CD8-positive, alpha-beta memory T cell (primary cell): Measurements from ENCODE around the gene ZBTB17. TPM values are rescaled to one million over a fixed set of nuclear protein-coding genes. Genes with fewer than 3 reads are reported as not detected.

Experiments
- CTCF ChIA-PET: fragments of 350-600 bp; sonication (Branson Sonifier 250); formaldehyde crosslinking; loops from one replicate; lab custom pipeline; 2021; ENCODE audit warnings: antibody characterized with exemption; lab: Charles Lee
- POLR2A ChIA-PET: fragments of 350-600 bp; sonication (Branson Sonifier 250); formaldehyde crosslinking; loops from one replicate; lab custom pipeline; 2021; ENCODE audit warnings: antibody characterized with exemption; lab: Charles Lee
- DNase-seq, 5 donors: peaks; one replicate each; pipeline versions ENCODE4 v3.0.0 to v3.0.0-alpha.2; 2020 to 2022; ENCODE audit warnings: mixed read lengths in 1 of 5
- H3K27ac ChIP-seq: one replicate; pipeline ENCODE4 v1.7.0; 2013; ENCODE audit warnings: low read depth, mild to moderate bottlenecking, low read length, moderate library complexity
- H3K27me3 ChIP-seq: 2 replicates; pipeline ENCODE4 v1.7.0; 2013; ENCODE audit warnings: low read length, mild to moderate bottlenecking; ENCODE audit not compliant: insufficient read depth, poor library complexity, severe bottlenecking
- H3K36me3 ChIP-seq: 2 replicates; pipeline ENCODE4 v1.7.0; 2013; ENCODE audit warnings: mild to moderate bottlenecking, low read length, moderate library complexity; ENCODE audit not compliant: insufficient read depth
- H3K4me1 ChIP-seq: 2 replicates; pipeline ENCODE4 v1.7.0; 2013; ENCODE audit warnings: mild to moderate bottlenecking, low read length, moderate library complexity; ENCODE audit not compliant: insufficient read depth
- H3K4me3 ChIP-seq: 2 replicates; pipeline ENCODE4 v1.7.0; 2013; ENCODE audit warnings: mild to moderate bottlenecking, low read length
- H3K9me3 ChIP-seq: 2 replicates; pipeline ENCODE4 v1.7.0; 2013; ENCODE audit warnings: mild to moderate bottlenecking, low read length
- H3K27ac Mint-ChIP-seq, 8 donors: one replicate each; pipeline ENCODE4 v1.8.0; 2020 to 2021; ENCODE audit warnings: mixed read lengths in 8 of 8, mild to moderate bottlenecking in 6 of 8, inconsistent platforms in 3 of 8, moderate library complexity in 3 of 8
- H3K27me3 Mint-ChIP-seq, 2 donors: one replicate each; pipeline ENCODE4 v1.8.0; 2020 to 2021; ENCODE audit warnings: mixed read lengths in 2 of 2, mild to moderate bottlenecking in 1 of 2, moderate library complexity in 1 of 2
- H3K36me3 Mint-ChIP-seq, 3 donors: one replicate each; pipeline ENCODE4 v1.8.0; 2020 to 2021; ENCODE audit warnings: mixed read lengths in 3 of 3, inconsistent platforms in 1 of 3, mild to moderate bottlenecking in 1 of 3
- H3K4me1 Mint-ChIP-seq, 3 donors: one replicate each; pipeline ENCODE4 v1.8.0; 2020 to 2021; ENCODE audit warnings: mixed read lengths in 3 of 3, inconsistent platforms in 1 of 3, mild to moderate bottlenecking in 1 of 3
- H3K4me3 Mint-ChIP-seq, 7 donors: one replicate each; pipeline ENCODE4 v1.8.0; 2020 to 2021; ENCODE audit warnings: mixed read lengths in 7 of 7, mild to moderate bottlenecking in 6 of 7, moderate library complexity in 4 of 7, inconsistent platforms in 2 of 7
- H3K9me3 Mint-ChIP-seq, 5 donors: one replicate each; pipeline ENCODE4 v1.8.0; 2020 to 2022; ENCODE audit warnings: mixed read lengths in 5 of 5, mild to moderate bottlenecking in 3 of 5, moderate library complexity in 2 of 5, inconsistent platforms in 1 of 5
- polyA plus RNA-seq: library from polyadenylated mRNA; unstranded; fragments of 300-500 nt; fragmentation: Illumina TruSeq; gene quantifications from one replicate; pipeline ENCODE4 v1.2.3, GENCODE V29; 2021
- total RNA-seq, 2 experiments: library from RNA; stranded (reverse); gene quantifications; one replicate each; pipeline ENCODE4 v1.2.3, GENCODE V29; 2021

ZBTB17 gene
- total and polyA plus RNA-seq, 3 experiments from 2014 or later: 24.7 to 51.5 (median 49.9) TPM

GRCh38 chr1:15946571-15947381 is 29.1 kb downstream of the ZBTB17 start:
- Histone ChIP-seq H3K27ac (no peak overlapping the region), H3K9me3 (no peaks in the 10 kb centered on the region), H3K36me3 (peaks cover 13% of the 10 kb centered on the region), H3K4me3 (no peak overlapping the region), H3K4me1 (peaks cover 31% of the 10 kb centered on the region), H3K27me3 (no peaks in the 10 kb centered on the region)
- Mint-ChIP-seq H3K9me3 (no peaks in the 10 kb centered on the region), H3K36me3 (peaks cover 0 to 55% (median 4%) of the 10 kb centered on the region in 3 donors), H3K4me3 (no peak overlapping the region), H3K4me1 (peaks cover 43 to 53% (median 47%) of the 10 kb centered on the region in 3 donors), H3K27ac (peak overlapping the region in 6 of 8 donors; percentile 63 to 97 (median 83)), H3K27me3 (peaks cover 0 to 2% of the 10 kb centered on the region in 2 donors)
- ChIA-PET CTCF (no interaction called here), POLR2A (no interaction called here)
- no peak for DNase-seq

- DNase-seq: no peak
- peak overlapping the region in 4 of 8 donors; percentile 52 to 78 (median 64) for H3K27ac Mint-ChIP-seq
- H3K27me3 Mint-ChIP-seq: no peaks in the 10 kb centered on the region
- ChIA-PET POLR2A (no interaction called here), CTCF (no interaction called here)
- Histone ChIP-seq H3K4me1 (peaks cover 23% of the 10 kb centered on the region), H3K27ac (no peak overlapping the region), H3K36me3 (peaks cover 15% of the 10 kb centered on the region), H3K4me3 (no peak overlapping the region), H3K27me3 (no peaks in the 10 kb centered on the region), H3K9me3 (no peaks in the 10 kb centered on the region)
- peaks cover 35 to 45% (median 38%) of the 10 kb centered on the region in 3 donors for H3K4me1 Mint-ChIP-seq
- peak overlapping the region in 1 of 7 donors; percentile 26 for H3K4me3 Mint-ChIP-seq
- peaks cover 0 to 63% (median 4%) of the 10 kb centered on the region in 3 donors for H3K36me3 Mint-ChIP-seq
- H3K9me3 Mint-ChIP-seq: no peaks in the 10 kb centered on the region
Measured at GRCh38 chr1:15945832-15946448, 30.0 kb downstream of the ZBTB17 start.

- peaks cover 0 to 70% (median 4%) of the 10 kb centered on the region in 3 donors for H3K36me3 Mint-ChIP-seq
- Histone ChIP-seq H3K4me1 (peaks cover 16% of the 10 kb centered on the region), H3K27ac (no peak overlapping the region), H3K4me3 (no peak overlapping the region), H3K27me3 (no peaks in the 10 kb centered on the region), H3K9me3 (no peaks in the 10 kb centered on the region), H3K36me3 (peaks cover 19% of the 10 kb centered on the region)
- no peak overlapping the region for H3K4me3 Mint-ChIP-seq
- H3K4me1 Mint-ChIP-seq: peaks cover 28 to 38% (median 31%) of the 10 kb centered on the region in 3 donors
- CTCF ChIA-PET: no interaction called here
- no peak for DNase-seq
- H3K27me3 Mint-ChIP-seq: no peaks in the 10 kb centered on the region
- no peak overlapping the region for H3K27ac Mint-ChIP-seq
- no peaks in the 10 kb centered on the region for H3K9me3 Mint-ChIP-seq
- POLR2A ChIA-PET: no interaction called here
Measured at GRCh38 chr1:15945011-15945831, 30.7 kb downstream of the ZBTB17 start.

DNA sequence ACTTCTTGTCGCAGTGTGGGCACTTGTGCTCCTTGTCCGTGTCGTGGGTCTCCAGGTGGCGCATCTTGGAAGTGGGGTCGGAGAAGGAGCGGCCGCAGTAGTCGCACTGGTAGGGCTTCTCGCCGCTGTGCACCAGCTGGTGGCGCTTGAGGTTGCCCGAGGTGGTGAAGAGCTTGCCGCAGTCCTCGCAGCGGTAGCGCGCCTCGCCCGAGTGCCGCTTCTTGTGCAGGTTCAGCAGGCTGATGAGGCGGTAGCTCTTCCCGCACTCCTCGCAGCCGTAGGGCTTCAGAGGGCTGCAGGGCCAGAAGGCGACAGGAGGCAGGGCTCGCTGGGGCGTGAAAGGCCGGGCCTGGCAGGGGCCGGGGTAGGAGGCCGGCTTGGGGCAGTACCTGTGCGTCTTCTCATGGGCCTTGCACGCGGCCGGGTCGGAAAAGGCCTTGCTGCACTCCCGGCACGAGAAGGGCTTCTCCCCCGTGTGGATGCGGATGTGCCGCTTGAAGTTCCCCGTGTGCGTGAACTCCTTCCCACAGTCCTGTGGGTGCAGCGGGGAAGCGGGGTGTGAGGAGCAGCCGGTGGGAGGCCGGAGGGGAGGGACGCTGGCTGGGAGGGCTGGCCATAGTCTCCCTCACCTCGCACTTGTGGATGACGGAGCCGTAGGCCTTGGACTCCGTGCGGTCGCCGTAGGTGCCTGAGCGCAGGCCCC is 31.4 kb downstream of the ZBTB17 start:
- POLR2A ChIA-PET: interaction anchor here (0.7 kb wide), 1 partner anchor 14 kb away, joined by 5 read pairs; no protein-coding TSS in a partner anchor
- CTCF ChIA-PET: no interaction called here
- Histone ChIP-seq H3K27me3 (no peaks in the 10 kb centered on the region), H3K27ac (no peak overlapping the region), H3K4me3 (no peak overlapping the region), H3K4me1 (peaks cover 8% of the 10 kb centered on the region), H3K9me3 (no peaks in the 10 kb centered on the region), H3K36me3 (peaks cover 19% of the 10 kb centered on the region)
- no peak overlapping the region for H3K27ac Mint-ChIP-seq
- no peaks in the 10 kb centered on the region for H3K9me3 Mint-ChIP-seq
- no peaks in the 10 kb centered on the region for H3K27me3 Mint-ChIP-seq
- peaks cover 0 to 77% (median 6%) of the 10 kb centered on the region in 3 donors for H3K36me3 Mint-ChIP-seq
- DNase-seq: no peak
- H3K4me1 Mint-ChIP-seq: peaks cover 20 to 30% (median 24%) of the 10 kb centered on the region in 3 donors
- H3K4me3 Mint-ChIP-seq: no peak overlapping the region

DNA sequence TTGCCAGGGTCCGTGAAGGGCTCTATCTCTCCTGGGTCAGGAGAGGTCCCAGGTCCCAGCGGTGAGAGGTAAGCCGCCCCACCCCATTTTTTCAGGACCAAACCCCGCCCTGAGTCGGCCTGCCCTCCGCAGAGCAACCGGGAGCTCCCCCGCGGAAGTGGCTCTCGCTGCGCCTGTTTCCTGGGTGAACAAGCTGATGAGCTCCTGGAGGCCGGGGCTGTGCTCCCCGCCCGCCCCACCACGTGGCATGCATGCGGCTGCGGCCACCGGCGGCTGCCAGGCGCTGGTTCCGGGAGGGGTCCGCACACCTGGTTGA is 32.0 kb downstream of the ZBTB17 start:
- H3K4me1 ChIP-seq: peaks cover 3% of the 10 kb centered on the region
- peaks cover 15 to 25% (median 19%) of the 10 kb centered on the region in 3 donors for H3K4me1 Mint-ChIP-seq
- H3K4me3 ChIP-seq: no peak overlapping the region
- H3K36me3 Mint-ChIP-seq: peaks cover 0 to 79% (median 6%) of the 10 kb centered on the region in 3 donors
- H3K27me3 Mint-ChIP-seq: no peaks in the 10 kb centered on the region
- DNase-seq: no peak
- no peak overlapping the region for H3K4me3 Mint-ChIP-seq
- H3K36me3 ChIP-seq: peaks cover 19% of the 10 kb centered on the region
- H3K27me3 ChIP-seq: no peaks in the 10 kb centered on the region
- H3K9me3 Mint-ChIP-seq: no peaks in the 10 kb centered on the region
- no peak overlapping the region for H3K27ac ChIP-seq
- POLR2A ChIA-PET: interaction anchor here (0.7 kb wide), 1 partner anchor 14 kb away, joined by 5 read pairs; no protein-coding TSS in a partner anchor
- no peak overlapping the region for H3K27ac Mint-ChIP-seq
- CTCF ChIA-PET: no interaction called here
- no peaks in the 10 kb centered on the region for H3K9me3 ChIP-seq

- H3K27ac ChIP-seq: no peak overlapping the region
- CTCF ChIA-PET: no interaction called here
- Mint-ChIP-seq H3K36me3 (peaks cover 0 to 83% (median 6%) of the 10 kb centered on the region in 3 donors), H3K27me3 (no peaks in the 10 kb centered on the region), H3K4me3 (no peak overlapping the region), H3K4me1 (peaks cover 11 to 20% (median 14%) of the 10 kb centered on the region in 3 donors), H3K27ac (peak overlapping the region in 1 of 8 donors; percentile 81), H3K9me3 (no peaks in the 10 kb centered on the region)
- POLR2A ChIA-PET: interaction anchor here (0.7 kb wide), 1 partner anchor 15 kb away, joined by 5 read pairs; no protein-coding TSS in a partner anchor
- no peak overlapping the region for H3K4me3 ChIP-seq
- no peaks in the 10 kb centered on the region for H3K27me3 ChIP-seq
- no peaks in the 10 kb centered on the region for H3K9me3 ChIP-seq
- H3K4me1 ChIP-seq: no peaks in the 10 kb centered on the region
- peaks cover 19% of the 10 kb centered on the region for H3K36me3 ChIP-seq
- no peak for DNase-seq
Measured at GRCh38 chr1:15943328-15943991, 32.4 kb downstream of the ZBTB17 start.

- no peaks in the 10 kb centered on the region for H3K4me1 ChIP-seq
- H3K9me3 ChIP-seq: no peaks in the 10 kb centered on the region
- no peaks in the 10 kb centered on the region for H3K9me3 Mint-ChIP-seq
- no peak overlapping the region for H3K4me3 ChIP-seq
- H3K27ac ChIP-seq: no peak overlapping the region
- no peaks in the 10 kb centered on the region for H3K27me3 ChIP-seq
- peaks cover 0 to 85% (median 6%) of the 10 kb centered on the region in 3 donors for H3K36me3 Mint-ChIP-seq
- peaks cover 5 to 13% (median 7%) of the 10 kb centered on the region in 3 donors for H3K4me1 Mint-ChIP-seq
- no peak overlapping the region for H3K4me3 Mint-ChIP-seq
- peaks cover 23% of the 10 kb centered on the region for H3K36me3 ChIP-seq
- ChIA-PET POLR2A (no interaction called here), CTCF (no interaction called here)
- no peaks in the 10 kb centered on the region for H3K27me3 Mint-ChIP-seq
- DNase-seq: no peak
- H3K27ac Mint-ChIP-seq: peak overlapping the region in 2 of 8 donors; percentile 50 to 81
Measured at GRCh38 chr1:15942661-15943327, 33.1 kb downstream of the ZBTB17 start.
